Stimulated activated CD4-positive, alpha-beta T cell treated with anti-CD3 and anti-CD28 coated beads, Interleukin-4, amount 100 ng/mL, for 4 hours (primary cell): Measurements from ENCODE around the gene KRT71.
A peak's percentile ranks its signal among the peaks of the same experiment; 100 is the strongest.

ENCODE experiments used
- DNase-seq, 2 experiments: peaks; one replicate each; pipeline ENCODE4 v3.0.0-alpha.2; 2020

KRT71 gene

DNA sequence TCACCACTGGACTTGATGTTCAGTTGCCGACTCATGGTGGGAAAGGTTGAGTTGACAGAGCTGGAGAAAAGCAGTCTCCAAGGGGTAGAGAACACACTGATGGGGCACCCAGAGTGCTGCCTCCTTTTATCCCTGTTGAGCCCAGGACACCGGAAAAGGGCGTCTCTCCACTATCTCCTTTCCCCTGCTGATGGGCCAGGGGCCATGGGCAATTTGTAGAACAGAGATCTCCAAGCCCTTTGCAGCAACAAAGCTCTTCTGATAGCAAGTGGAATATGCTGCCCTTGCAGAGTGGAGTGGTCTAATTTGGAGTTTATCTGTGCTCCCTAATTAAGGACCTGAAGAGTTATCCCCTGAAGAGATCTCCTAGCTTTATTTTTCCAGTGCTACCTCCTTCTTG, 20.8 kb upstream of the KRT71 start, which contains the start of gene KRT74:
TSS of gene KRT74 (minus strand) at position 101 of the 400 bp plus-strand sequence. CDS start at position 35, 66 bp downstream.
- DNase-seq: no peak

DNA sequence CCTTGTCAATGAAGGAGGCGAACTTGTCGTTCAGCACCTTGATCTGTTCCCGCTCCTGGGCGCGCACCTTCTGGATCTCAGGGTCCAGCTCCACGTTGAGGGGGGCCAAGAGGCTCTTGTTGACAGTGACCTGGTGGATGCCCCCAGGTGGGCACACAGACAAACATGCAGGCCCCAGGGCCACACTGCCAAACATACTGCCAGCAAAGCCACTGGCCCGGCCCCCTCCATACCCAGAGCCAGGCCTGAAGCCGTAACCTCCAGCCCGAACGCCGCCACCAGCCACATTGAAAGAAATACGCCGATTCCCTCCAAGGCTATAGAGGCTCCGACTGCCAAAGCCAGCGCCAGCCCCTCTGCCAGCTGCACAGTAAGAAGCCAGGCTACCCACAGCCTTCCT, 20.4 kb upstream of the KRT71 start:
- DNase-seq: no peak

DNA sequence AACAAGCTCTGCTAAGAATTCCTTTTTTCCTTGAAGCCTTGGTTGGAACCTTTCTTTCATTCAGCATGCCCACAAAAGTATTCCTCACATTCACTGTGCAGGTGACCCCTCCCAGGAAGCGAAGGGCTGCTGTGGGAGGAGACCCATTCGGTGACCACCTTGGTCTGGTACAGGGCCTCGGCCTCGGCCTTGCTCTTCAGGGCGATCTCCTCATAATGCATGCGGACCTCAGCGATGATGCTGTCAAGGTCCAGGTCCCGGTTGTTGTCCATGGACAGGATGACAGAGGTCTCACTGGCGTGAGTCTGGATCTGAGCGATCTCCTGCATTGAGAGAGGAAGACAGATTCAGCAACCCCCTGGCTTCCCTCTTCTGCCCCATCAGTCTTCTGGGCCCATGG, 17.6 kb upstream of the KRT71 start:
- DNase-seq: no peak

DNA sequence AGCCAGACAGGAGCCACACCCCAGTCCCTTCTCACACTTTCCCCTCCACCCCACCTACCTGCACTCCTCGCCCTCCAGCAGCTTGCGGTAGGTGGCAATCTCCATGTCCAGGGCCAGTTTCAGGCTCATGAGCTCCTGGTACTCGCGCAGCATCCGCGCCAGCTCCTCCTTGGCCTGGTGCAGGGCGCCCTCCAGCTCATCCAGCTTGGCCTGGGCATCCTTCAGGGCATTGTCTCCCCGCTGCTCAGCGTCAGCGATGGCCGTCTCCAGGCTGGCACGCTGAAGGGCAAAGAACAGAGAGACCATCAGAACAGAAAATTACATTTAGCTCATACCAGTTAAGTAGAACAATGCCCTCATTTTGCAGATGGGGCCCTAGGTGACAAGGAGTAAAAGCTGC, 15.2 kb upstream of the KRT71 start:
- DNase-seq: no peak

DNA sequence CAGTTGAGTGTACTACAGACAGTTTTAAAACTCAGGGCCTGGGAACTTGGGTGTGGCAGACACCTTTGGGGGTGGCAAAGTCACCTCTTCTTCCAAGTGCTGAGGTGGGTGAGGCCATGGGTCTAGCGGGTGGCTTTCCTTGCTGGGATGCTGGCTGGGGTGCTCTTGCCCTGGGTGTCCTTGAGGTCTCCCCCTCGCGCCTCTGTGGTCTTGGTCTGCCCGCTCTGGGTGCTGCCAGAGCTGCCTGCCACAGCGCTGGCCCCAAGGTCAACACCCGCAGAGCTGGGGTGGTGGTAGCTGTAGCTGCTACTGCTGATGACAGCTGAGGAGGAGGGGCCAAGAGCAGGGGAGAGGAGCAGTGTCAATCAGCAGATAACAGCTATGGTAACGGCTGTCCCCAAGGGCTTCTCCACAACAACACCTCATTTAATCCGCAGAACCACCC, 13.9 kb upstream of the KRT71 start:
- DNase-seq: peak in 1 of 2 experiments; percentile 8

DNA sequence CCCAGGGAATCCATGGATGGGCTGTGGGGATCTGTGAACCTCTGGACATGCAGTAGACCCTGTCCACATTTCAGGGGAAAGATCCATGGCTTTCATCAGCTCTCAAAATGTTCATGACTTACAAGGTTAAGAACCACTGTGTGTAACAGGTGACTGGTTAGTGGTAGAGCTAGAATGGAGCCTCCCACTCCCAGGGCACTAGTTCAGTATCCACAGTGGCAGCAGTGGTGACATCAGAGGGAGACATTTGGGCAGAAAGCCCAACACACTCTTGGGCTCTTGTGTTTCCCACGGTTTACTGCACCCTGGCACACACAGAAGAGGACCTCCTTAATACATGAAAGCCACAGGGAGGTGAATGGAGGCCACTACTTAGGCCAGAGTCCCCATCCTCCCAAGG, 11.6 kb upstream of the KRT71 start:
- DNase-seq: no peak

DNA sequence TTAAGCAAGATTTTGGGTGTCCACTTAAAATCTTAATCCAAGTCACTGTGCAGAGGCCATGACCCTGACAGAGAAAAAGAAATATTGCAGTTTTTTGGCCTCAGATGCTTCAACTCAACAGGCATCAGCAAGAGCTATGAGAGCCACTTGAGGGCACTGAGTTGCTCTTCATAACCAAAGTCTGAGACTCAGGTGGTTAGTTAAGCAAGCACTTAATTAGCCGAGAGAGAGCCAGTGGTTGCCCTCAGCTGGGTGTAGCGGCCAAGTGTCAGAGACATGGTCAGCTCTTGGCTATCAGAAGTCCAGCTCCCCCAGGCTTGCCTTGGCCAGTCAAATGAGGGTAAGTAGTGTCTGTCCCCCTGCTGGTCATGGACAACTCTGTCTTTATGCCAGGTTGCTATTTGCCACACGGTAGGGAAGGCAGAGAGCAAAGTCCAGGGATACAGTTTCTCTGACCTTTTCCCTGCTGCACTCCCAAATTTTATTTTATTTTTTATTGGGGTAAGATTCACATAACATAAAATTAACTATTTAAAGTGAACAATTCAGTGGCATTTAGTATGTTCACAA, 9.0 kb upstream of the KRT71 start:
- no peak for DNase-seq

DNA sequence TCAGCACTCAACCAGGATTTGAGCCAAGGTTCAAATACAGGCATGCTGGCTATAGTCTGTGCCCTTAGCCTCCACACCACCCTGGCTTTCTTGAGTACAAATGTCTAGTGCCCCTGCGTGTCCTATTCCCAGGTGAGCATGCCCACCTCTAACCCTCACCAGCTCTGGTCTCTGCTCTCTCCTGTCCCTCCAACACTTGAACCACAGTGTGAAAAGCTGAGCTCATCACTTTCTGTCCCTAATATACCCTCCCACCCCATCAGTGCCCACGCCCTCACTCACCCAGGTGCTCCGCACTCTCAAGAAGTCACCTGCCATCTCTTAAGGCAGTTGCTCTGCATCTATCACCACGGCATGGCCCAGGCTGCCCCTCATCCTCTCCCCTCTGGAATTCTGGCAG, 7.0 kb upstream of the KRT71 start:
- no peak for DNase-seq

DNA sequence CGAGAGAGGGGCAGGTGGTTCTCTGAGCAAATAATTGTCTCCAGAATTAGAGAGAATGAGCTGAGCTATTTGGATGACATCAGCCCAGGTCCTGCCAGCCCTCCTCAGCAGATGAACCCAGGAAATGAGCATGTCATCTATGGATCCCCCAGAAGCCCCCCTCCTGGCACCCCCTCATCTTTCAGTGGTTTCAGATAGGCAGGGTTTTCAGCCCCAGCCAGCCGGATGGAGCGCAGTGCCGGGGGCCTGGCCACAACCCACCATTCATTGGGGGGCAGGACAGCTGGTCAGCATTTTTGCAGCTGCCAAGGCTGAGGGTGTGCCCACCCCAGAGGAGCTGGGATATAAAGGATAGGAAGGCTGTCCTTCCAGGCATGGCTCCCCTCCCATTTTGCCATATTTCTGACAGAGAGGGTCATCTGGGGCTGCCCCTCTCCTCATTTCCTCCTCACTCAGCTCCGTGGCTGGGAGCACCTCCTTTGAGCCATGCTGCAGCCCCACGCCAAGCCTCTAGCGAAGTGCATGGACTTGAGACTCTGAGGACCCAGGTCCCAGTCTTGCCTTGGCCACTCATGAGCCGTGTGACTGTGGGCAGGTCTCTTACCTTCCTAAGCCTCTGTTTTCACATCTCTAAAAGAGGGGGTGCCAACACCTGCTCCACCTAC, 6.0 kb upstream of the KRT71 start:
- no peak for DNase-seq

DNA sequence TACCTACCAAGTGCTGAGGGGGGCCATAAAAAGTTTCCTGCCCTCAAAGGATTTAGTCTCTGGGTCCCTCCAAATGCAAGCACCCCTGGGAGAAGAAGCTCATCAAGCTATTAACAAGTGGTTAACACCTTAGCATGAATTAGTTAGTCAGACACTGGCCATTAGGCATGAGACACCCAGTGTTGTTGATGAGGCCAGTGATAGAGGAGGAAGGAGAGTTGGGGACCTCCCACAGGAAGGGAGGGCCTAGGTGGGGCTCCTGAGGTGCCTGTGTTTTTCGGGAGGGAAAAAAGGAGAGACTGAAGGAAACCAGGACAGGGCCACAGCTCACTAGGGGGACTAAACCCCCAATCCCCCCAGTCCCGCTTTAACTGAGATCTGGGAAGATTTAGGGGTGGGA, 4.5 kb upstream of the KRT71 start:
- no peak for DNase-seq

DNA sequence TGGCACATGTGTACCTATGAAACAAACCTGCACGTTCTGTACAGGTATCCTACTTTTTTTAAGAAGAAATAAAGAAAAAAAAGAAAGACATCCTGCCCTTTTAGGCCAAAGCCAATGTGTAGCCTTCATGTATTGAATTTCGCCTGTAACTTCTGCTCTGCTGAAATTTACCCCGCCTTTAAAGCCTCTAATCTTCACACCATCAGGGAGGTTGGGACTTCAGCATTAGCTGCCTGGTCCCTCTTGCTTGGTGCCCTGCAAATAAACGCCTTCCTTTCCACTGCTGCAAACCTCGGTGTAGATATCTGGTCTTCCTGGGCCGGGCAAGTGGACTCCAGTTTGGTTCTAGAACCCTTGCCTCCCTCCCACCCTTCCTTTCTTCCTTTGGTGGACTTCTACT, 2.6 kb upstream of the KRT71 start:
- no peak for DNase-seq

DNA sequence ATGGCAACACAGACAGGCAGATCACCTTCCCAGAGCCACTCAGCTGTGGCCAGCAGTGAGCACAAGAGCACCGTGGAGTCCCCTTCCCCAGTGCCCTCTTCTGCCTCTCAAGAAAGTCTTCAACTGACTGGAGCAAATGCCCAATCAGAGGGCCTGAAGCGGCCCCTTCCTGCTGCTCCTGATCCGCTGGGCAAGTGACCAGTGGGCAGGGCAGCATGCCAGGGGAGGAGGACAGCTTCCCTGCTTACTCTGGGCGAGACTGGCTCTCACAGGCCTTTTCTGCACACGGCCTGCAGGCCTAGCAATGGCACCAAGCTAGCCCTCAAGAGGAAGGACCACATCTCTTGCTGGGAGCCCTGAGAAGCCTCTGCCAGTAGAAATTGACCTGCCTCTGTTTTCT, 890 bp downstream of the KRT71 start:
- DNase-seq: no peak

DNA sequence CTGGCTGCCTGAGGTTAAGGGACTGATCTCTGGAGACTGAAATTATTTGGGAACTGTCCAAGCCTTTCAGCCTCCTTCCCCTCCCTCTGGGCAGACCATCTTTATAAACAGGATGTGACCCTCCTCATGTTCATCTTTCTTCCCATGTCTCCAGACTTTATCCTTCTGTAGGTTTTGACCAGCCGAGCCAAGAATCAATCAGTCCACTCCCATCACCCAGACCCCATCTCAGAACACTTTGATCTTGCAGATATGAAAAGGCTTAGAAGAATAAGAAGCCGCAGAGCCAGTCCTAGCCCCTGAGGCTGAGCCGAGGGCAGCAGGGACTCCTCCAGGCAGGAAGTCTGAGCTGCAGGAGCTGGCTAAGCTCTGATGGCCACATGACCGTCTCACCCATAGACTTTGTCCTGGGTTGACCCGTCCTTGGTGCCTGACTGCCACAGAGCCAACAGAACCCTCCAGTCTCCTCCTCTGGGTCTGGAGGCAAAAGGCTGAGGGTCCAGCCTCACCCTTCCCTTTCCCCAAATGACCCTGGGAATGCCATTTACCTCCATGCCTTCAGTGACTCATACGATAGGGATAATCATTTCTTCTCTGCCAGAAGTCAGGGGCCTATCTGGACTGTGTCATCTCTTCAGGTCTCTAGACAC, 1.6 kb downstream of the KRT71 start:
- DNase-seq: no peak

DNA sequence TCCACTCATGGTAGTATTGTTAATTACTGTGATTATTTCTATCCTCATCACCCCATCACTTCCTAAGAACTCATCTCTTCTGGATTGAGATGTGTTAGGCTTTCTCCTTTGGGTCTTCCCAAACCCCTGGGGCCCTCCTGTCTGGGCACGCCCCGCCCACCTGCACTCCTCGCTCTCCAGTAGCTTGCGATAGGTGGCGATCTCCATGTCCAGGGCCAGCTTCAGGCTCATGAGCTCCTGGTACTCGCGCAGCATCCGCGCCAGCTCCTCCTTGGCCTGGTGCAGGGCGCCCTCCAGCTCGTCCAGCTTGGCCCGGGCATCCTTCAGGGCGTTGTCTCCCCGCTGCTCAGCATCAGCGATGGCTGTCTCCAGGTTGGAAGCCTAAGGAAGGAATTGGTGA, 6.8 kb downstream of the KRT71 start:
- DNase-seq: no peak

DNA sequence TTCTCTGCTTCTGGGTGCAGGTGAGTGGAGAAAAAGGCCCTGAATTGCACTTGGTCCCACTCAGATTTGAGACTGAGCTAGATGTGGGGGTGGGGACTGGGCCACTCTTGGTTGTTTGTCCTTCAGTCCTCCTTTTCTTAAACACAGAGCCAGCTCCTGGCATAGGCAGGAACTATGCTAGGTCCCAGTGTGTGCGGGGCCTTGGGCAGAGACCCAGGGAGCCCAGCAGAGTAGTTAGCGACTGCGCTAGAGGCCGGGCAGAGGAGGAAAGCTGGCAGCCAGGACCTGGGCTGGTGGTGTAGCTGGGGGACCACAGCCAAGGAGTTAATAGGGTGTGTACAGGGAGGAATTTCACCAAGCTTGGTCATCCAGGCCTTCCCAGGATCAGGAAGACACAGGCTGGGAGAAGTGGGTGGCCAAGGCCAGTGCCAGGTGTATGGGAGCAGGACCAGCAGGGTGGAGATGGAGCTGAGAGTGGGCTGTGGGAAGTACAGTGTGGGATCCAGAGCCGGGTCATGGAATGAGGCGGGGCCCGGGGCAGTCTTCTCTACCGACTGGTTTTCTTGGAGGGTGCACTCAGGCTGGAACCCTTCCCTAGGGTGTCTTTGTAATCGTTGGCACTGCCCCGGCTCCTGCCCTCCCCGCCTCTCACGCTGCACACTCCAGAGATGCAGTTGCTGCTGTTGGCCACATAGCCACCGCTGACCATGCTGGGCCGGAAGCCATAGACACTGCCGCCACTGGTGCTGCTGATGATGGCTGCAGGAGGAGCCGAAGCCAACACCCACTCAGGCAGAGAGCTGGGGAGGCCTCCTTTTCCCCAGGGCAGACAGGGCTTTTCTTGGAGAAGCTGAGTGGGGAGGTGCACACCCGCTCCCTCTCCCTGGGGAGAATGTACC, 8.7 kb downstream of the KRT71 start:
- no peak for DNase-seq

DNA sequence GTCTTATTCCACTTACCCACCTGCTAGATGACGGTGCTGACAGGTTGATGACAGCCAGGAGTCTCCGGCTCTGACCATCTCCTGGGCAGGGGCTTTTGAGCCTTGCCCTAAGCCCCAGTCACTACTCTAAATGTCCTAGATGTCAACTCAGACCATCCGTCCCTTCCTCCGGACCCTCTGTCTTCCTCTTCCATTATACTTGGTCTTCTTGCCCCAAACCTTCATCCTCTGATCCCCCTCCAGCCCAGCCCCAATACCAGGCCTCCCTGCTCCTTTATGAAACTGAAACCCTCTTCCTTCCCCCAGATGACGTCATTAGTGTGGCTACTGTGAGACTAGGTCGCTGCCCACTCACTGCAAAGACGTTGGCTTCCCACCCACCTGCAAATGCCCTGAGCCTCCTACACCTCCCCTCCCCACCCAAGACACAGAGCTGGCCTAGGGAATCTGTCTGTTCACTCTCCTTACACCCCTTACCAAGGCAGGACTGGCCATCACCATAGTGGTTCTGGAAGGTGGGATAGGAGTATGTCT, 10.1 kb downstream of the KRT71 start:
- no peak for DNase-seq

DNA sequence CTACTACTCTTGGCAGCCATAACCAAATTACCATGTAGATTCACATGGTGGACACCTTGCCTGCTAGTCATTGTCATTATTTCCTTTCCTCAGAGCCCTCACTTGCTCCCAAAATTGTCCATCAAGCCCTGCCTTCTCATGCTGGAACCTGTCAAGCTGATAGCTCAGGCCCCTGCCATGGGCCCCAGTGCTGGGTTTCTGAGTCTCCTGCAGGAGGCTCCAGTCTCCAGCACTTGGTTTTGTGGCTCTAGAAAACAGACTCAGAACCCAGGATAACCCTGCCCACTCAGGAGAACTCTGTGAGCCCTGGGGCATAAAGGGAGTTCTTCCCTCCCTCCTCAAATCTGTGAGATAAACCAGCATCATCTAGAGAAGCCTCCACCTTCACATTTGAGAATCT, 10.8 kb downstream of the KRT71 start:
- DNase-seq: no peak

DNA sequence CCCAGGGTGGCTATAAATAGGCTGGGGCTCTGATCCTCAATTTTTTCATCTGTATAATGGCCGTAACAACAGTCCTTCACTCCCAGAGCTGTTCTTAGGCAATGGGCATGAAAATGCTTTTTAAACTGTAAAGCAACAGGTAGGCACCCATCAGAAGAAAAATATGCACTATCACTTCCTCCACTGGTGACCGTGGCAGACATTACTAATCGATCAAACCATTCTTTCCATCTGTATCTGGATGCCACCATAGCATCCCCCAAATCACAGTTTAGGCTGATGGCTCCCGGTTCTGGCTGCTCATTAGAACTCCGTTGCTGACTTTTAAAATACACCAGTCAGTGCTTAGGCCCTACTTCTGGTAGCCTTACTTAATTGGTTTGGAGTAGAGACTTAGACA, 11.2 kb downstream of the KRT71 start:
- DNase-seq: no peak

DNA sequence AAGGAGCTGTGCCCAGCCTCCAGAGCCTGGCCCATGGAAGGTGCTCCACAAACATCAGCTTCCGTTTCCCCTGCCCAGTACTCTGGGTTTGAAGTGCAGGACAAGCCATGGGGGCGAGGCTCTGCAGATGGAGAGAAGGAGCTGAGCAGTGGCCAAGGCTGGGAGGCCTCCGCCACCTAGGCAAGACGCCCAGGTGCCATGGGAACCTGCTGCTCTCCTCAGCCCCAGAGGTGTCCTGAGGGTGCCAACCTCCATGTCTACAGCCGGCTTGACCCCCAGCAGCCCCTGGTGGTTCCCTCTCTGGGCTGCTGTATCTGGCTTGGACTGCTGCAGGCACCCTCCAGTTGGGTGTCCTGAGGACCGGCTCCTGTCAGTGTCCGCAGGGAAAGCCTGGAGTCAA, 12.4 kb downstream of the KRT71 start:
- DNase-seq: no peak

DNA sequence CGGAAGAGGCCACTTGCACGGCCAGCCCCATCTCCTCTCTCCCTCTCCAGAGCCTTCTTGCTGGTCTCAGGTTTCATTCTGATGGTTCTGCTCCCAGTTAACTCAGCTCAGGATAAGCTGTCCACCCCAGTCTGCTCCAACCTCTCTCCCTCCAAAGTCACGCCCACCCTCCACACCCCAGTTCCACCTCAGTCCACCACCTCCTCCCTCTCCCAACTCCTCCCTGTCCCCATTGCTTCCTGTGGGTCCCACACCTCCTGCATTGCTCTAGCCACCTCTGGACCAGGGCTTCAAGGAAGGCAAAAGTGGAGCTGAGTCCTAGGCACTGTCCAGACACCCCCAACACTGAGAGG, 13.1 kb downstream of the KRT71 start:
- no peak for DNase-seq

DNA sequence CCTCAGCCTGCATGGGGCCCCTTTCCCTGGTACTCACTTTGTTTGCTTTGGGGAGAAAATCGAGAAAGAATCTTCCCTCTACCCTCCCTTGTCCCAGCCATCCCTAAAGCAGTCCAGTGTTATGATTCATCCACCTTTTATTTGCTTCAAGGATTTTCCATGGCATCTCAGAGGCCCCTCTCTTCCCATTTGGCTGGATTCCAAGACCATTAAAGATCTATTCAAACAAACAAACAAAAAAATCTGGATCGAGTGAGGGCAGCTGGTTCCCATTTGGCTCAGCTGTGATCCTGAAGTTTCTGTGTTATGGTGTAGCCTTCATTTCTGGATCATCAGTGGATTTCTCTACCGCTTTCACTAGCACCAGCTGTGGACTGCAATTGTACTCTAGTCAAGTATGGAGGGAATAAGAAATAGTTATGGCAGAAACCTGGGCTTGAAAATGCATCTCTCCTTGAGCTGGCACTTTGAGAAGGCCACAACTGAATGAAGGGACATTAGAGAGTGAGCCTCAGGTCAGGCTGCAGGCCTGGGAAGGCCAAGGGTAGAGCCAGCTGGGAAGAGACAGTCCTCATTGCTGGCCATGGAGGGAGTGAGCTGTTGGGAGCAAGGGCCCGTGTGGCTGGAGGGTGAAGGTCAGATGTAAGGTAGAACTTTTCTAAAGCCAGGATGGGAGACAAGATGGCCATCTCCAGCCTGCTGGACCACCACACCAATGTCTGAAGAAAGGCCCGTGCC, 13.7 kb downstream of the KRT71 start:
- DNase-seq: no peak

DNA sequence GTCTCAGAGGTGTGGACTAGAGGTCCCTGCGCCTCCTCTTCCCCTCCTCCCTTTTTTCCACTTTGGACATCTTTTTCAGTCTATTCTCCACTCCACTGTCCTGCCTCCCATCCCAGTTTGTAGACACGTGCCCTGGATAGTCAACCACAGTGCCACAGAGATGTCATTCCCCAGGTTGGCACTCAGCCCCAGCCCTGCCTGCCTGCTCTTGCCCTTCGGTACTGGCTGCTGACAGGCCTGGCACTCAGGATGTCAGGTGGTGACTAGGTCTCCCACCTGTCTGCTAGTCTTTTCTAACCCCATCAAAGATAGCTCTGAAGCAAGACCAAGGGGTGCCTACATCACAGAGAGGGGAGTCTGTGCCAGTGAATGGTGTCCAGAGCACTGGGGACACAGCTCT, 15.8 kb downstream of the KRT71 start:
- DNase-seq: no peak

DNA sequence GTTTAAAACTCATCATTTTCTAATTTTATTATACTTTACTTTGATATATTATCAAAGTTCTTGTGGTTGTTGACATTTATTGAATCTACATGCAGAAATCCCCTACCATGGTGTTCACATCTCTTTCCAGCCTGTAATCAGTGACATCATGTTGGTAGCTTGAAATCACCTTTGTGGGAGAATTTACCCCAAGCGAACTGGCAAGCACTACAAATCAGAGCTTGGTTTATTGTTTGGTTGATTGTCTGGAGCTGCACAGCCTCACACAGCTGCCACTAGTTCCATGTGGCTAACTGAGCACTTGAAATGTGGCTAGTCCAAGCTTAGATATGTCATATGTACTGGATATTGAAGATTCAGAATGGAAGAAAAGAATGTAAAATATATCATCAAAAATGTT, 17.4 kb downstream of the KRT71 start:
- DNase-seq: no peak
